HCT116 (cell line): ENCODE data around the gene GTPBP1.
A peak's percentile ranks its signal among the peaks of the same experiment; 100 is the strongest.

Experiments
- ATF3 ChIP-seq: IDR thresholded peaks from 2 replicates; pipeline ENCODE4 v1.6.1; 2012
- CEBPB ChIP-seq: IDR thresholded peaks from 2 replicates; pipeline ENCODE4 v1.6.1; 2012; ENCODE audit warnings: low read depth
- CTCF ChIP-seq, 3 experiments: fragments of 200-600 bp in 1 of 3; sonication (generic) in 1 of 3; IDR thresholded peaks in 2 of 3; conservative IDR thresholded peaks in 1 of 3; 2 replicates each; pipeline ENCODE4 v1.5.1; 2012 to 2017; ENCODE audit warnings: low read depth in 2 of 3, low read length in 2 of 3, antibody characterized with exemption in 1 of 3, borderline replicate concordance in 1 of 3, control low read depth in 1 of 3, mild to moderate bottlenecking in 1 of 3, mixed read lengths in 1 of 3, mixed run types in 1 of 3, moderate library complexity in 1 of 3; ENCODE audit not compliant: insufficient read depth in 1 of 3
- EGR1 ChIP-seq: IDR thresholded peaks from 2 replicates; pipeline ENCODE4 v1.6.1; 2012; ENCODE audit warnings: low read depth
- EZH2 ChIP-seq: fragments of 200-600 bp; sonication (generic); IDR thresholded peaks from 2 replicates; pipeline ENCODE4 v1.6.1; 2017; ENCODE audit warnings: antibody characterized with exemption, mixed run types
- MAX ChIP-seq: IDR thresholded peaks from 2 replicates; pipeline ENCODE4 v1.6.1; 2012
- POLR2A ChIP-seq: IDR thresholded peaks from 2 replicates; pipeline ENCODE4 v1.7.0; 2011; ENCODE audit warnings: borderline replicate concordance; ENCODE audit not compliant: insufficient read depth, insufficient read length; ENCODE audit errors: extremely low read depth
- REST ChIP-seq: IDR thresholded peaks from 2 replicates; pipeline ENCODE4 v1.6.1; 2012; ENCODE audit warnings: low read depth
- SIN3A ChIP-seq: IDR thresholded peaks from 2 replicates; pipeline ENCODE4 v1.6.1; 2012; ENCODE audit warnings: low read depth
- SP1 ChIP-seq: IDR thresholded peaks from 2 replicates; pipeline ENCODE4 v1.6.1; 2012; ENCODE audit warnings: low read depth
- SRF ChIP-seq: IDR thresholded peaks from 2 replicates; pipeline ENCODE4 v1.6.1; 2012; ENCODE audit warnings: low read depth
- YY1 ChIP-seq: IDR thresholded peaks from 2 replicates; pipeline ENCODE4 v1.6.1; 2011; ENCODE audit warnings: low read length, low read depth, moderate library complexity, mild to moderate bottlenecking; ENCODE audit not compliant: insufficient replicate concordance; ENCODE audit errors: extremely low read depth
- ZBTB33 ChIP-seq: IDR thresholded peaks from 2 replicates; pipeline ENCODE4 v1.6.1; 2011; ENCODE audit warnings: mild to moderate bottlenecking, low read length, moderate library complexity; ENCODE audit not compliant: insufficient replicate concordance; ENCODE audit errors: extremely low read depth
- ZNF274 ChIP-seq: fragments of 200-500 bp; sonication (Bioruptor generic); IDR thresholded peaks from 2 replicates; pipeline ENCODE4 v1.6.1; 2014; ENCODE audit warnings: mild to moderate bottlenecking, low read depth, low read length, inconsistent platforms

- no peak for TF ChIP-seq SIN3A
- TF ChIP-seq ZBTB33 = no peak
- no peak for TF ChIP-seq POLR2A
- peak; percentile 73 to 98 (median 93) for TF ChIP-seq CTCF (IDR thresholded peaks at IDR 0.05 in 2 of 3, conservative IDR thresholded peaks at IDR 0.05 in 1 of 3; ENCODE audit: borderline replicate concordance in 1 of 3, insufficient read depth in 1 of 3, low read depth in 2 of 3, low read length in 2 of 3)
- no peak for TF ChIP-seq SRF
- no peak for TF ChIP-seq ATF3
- TF ChIP-seq MAX = peak; percentile 48; the same call in 1 of the 2 replicates
- TF ChIP-seq CEBPB = no peak
- TF ChIP-seq YY1 = peak; percentile 73
- no peak for TF ChIP-seq EZH2
- TF ChIP-seq SP1 = no peak
- no peak for TF ChIP-seq REST
- no peak for TF ChIP-seq ZNF274
- no peak for TF ChIP-seq EGR1
Observed at GRCh38 chr22:38766076-38766777, 60.5 kb downstream of the GTPBP1 start.
